ENCODE results near the gene PRSS12.

DNA sequence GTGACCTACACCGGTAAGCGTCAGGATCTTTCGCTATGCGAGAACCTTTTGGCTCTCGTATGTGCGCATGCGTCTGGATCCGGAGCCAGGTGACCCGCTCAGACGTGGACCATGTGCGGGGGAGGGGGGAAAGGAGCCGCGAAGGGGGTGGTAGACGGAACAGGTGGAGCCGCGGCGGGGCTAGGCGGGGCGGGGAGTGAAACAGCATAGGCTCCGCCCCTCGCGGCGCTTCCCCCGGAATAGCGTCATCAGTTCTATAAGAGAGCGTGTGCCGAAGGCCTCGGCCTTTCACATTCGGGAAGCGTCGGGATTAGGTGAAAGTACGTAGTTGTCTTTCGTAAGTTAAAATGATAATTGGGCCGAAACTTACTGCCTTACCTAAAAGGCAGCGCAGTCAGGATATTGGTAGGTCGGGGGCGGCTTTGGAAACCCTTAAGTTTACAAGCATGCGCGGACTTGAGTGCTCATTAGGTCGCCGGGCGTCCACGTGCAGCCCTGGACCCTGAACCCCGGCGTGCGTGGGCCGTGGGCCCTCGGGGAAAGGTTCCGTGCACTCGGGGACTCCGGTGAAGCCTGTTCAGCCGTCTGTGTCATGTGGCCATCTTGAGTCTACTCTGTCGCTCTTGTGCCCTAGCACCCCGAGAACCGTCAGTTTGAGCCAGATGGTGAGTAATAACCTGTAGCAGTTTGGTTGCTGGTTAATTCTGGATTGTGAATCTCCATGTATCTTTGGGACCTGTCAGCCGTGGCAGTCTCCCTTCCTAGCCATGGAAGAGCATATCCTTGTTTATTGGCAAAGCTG lies 74.1 kb downstream of the PRSS12 start:
- TF ChIP-seq, protein P1, sequence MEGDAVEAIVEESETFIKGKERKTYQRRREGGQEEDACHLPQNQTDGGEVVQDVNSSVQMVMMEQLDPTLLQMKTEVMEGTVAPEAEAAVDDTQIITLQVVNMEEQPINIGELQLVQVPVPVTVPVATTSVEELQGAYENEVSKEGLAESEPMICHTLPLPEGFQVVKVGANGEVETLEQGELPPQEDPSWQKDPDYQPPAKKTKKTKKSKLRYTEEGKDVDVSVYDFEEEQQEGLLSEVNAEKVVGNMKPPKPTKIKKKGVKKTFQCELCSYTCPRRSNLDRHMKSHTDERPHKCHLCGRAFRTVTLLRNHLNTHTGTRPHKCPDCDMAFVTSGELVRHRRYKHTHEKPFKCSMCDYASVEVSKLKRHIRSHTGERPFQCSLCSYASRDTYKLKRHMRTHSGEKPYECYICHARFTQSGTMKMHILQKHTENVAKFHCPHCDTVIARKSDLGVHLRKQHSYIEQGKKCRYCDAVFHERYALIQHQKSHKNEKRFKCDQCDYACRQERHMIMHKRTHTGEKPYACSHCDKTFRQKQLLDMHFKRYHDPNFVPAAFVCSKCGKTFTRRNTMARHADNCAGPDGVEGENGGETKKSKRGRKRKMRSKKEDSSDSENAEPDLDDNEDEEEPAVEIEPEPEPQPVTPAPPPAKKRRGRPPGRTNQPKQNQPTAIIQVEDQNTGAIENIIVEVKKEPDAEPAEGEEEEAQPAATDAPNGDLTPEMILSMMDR (IDR thresholded peaks at IDR 0.05; ENCODE audit: poor library complexity): no peak
- no peak for TF ChIP-seq EZH2 (IDR thresholded peaks at IDR 0.05; ENCODE audit: borderline replicate concordance)
